Lung (tissue), 12 donors: ENCODE measurements around the gene ENPEP. TPM values are rescaled to one million over a fixed set of nuclear protein-coding genes. Genes with fewer than 3 reads are reported as not detected.
A peak's percentile ranks its signal among the peaks of the same experiment; 100 is the strongest.
"Not testable (repeated sequence)": the region's sequence is repeated elsewhere in the genome, so short reads cannot be mapped to it uniquely, and the experiment has no call there.

Experiments used
- ATAC-seq: fragments of 200-7000 bp; cut with Tn5 transposase; one replicate; pipeline ENCODE4 v1.9.1; 2020; ENCODE audit warnings: moderate number of reproducible peaks; ENCODE audit not compliant: insufficient read depth, low FRiP score
- DNase-seq, 3 donors: peaks; one replicate each; pipeline ENCODE4 v3.0.0-alpha.2; 2013 to 2017
- H3K27ac ChIP-seq, 2 donors: one replicate each; pipeline ENCODE4 v1.5.1; 2013; ENCODE audit warnings: mild to moderate bottlenecking in 2 of 2, moderate library complexity in 2 of 2, control low read depth in 1 of 2, inconsistent platforms in 1 of 2, low read depth in 1 of 2, low read length in 1 of 2
- H3K27me3 ChIP-seq, 3 donors: one replicate each; pipeline ENCODE4 v1.5.1; 2013; ENCODE audit warnings: low read length in 2 of 3; ENCODE audit not compliant: control insufficient read depth in 3 of 3, insufficient read depth in 3 of 3
- H3K36me3 ChIP-seq, 4 donors: one replicate each; pipeline ENCODE4 v1.5.1; 2013; ENCODE audit warnings: low read length in 4 of 4, mild to moderate bottlenecking in 1 of 4, moderate library complexity in 1 of 4; ENCODE audit not compliant: control insufficient read depth in 4 of 4, insufficient read depth in 4 of 4
- H3K4me1 ChIP-seq, 5 donors: one replicate each; pipeline ENCODE4 v1.5.1; 2013; ENCODE audit warnings: low read length in 5 of 5, mild to moderate bottlenecking in 2 of 5, moderate library complexity in 1 of 5; ENCODE audit not compliant: control insufficient read depth in 5 of 5, insufficient read depth in 5 of 5
- H3K4me3 ChIP-seq: one replicate; pipeline ENCODE4 v1.5.1; 2013; ENCODE audit warnings: mild to moderate bottlenecking, control low read depth, moderate library complexity
- H3K9ac ChIP-seq, 2 donors: one replicate each; pipeline ENCODE4 v1.5.1; 2013; ENCODE audit warnings: low read length in 2 of 2, control low read depth in 1 of 2; ENCODE audit not compliant: insufficient read depth in 1 of 2
- H3K9me3 ChIP-seq, 4 donors: one replicate each; pipeline ENCODE4 v1.5.1; 2013; ENCODE audit warnings: low read length in 3 of 4, mild to moderate bottlenecking in 1 of 4, moderate library complexity in 1 of 4; ENCODE audit not compliant: control insufficient read depth in 4 of 4, insufficient read depth in 3 of 4
- CTCF ChIP-seq: IDR thresholded peaks from 2 replicates; pipeline ENCODE4 v1.5.1; 2012; ENCODE audit warnings: mild to moderate bottlenecking; ENCODE audit errors: control extremely low read depth, extremely low read depth
- WGBS, 2 donors: extraction: QIAGEN DNeasy Blood & Tissue Kit; methylation state at CpG; one replicate each; pipeline ENCODE4 v1.1.7; 2013; 5-methylcytosine and 5-hydroxymethylcytosine counted together
- polyA plus RNA-seq, 2 donors: library from polyadenylated mRNA; stranded (reverse); fragments of 200-250 nt; gene quantifications; one replicate each; pipeline ENCODE4 v1.2.1, GENCODE V29; 2013
- total RNA-seq, 2 donors: library from RNA; depleted of rRNA in 1 of 2; stranded (reverse); fragments of >200 nt in 1 of 2; gene quantifications; one replicate each; pipeline ENCODE4 v1.2.1, GENCODE V29; 2014 to 2021
- donor health status: control.
- donor health status: control.
- donor health status: Bipolar disorder and iron deficiency.
- donor health status: healthy.
- donor health status: DM: yes; HTN: yes; CAD: no.

The ENPEP gene
- total and polyA plus RNA-seq, 4 donors, result 1.0 to 26.3 (median 3.6) TPM

GRCh38 chr4:110544594-110544993 lies 68.6 kb downstream of the ENPEP start:
- H3K9ac ChIP-seq, result no peak overlapping the region
- no peak for ATAC-seq
- H3K27ac ChIP-seq, result no peak overlapping the region
- no peaks in the 10 kb centered on the region for H3K27me3 ChIP-seq
- no peaks in the 10 kb centered on the region for H3K9me3 ChIP-seq
- DNase-seq, result peak in 1 of 3 donors; percentile 29
- no peak overlapping the region for H3K4me3 ChIP-seq
- H3K4me1 ChIP-seq, result peaks cover 0 to 4% (median 0%) of the 10 kb centered on the region in 5 donors
- H3K36me3 ChIP-seq, result no peaks in the 10 kb centered on the region
- no peak for TF ChIP-seq CTCF

GRCh38 chr4:110550260-110550659 lies 74.3 kb downstream of the ENPEP start:
- H3K4me3 ChIP-seq, result no peak overlapping the region
- WGBS, 2 donors, result 90 to 92% methylated on average over 1 of the region's 1 CpG
- no peaks in the 10 kb centered on the region for H3K27me3 ChIP-seq
- no peak overlapping the region for H3K9ac ChIP-seq
- DNase-seq (no peak), ATAC-seq (no peak)
- no peak for TF ChIP-seq CTCF
- no peaks in the 10 kb centered on the region for H3K4me1 ChIP-seq
- H3K9me3 ChIP-seq, result no peaks in the 10 kb centered on the region
- H3K27ac ChIP-seq, result no peak overlapping the region
- H3K36me3 ChIP-seq, result peaks cover 0 to 2% (median 0%) of the 10 kb centered on the region in 4 donors

GRCh38 chr4:110553197-110553596 lies 77.2 kb downstream of the ENPEP start:
- WGBS, 2 donors, result 76 to 81% methylated on average over 2 of the region's 2 CpGs
- H3K9ac ChIP-seq, result no peak overlapping the region
- no peak for TF ChIP-seq CTCF
- no peak for ATAC-seq
- H3K4me3 ChIP-seq, result no peak overlapping the region
- DNase-seq, result no peak
- H3K36me3 ChIP-seq, result peaks cover 0 to 5% (median 0%) of the 10 kb centered on the region in 4 donors
- no peaks in the 10 kb centered on the region for H3K4me1 ChIP-seq
- H3K27ac ChIP-seq, result no peak overlapping the region
- no peaks in the 10 kb centered on the region for H3K9me3 ChIP-seq
- H3K27me3 ChIP-seq, result no peaks in the 10 kb centered on the region

DNA sequence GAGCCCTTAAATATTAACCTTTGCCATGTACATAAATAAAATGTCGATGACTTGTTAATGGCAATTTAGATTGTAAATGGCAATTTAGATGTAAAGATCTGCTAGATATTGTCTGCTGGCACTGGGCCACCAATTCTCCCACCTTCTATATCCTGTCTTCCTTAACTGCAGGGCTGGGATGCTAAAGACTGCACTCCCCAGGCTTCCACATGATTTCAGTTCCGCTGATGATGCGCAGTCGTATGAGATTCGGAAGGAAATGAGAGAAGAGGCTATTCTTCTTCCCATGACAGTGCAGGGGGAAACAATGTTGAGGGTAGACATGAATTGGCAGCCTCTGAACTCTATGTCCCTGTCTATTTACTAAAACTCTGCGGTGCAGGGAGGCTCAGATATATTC lies 91.3 kb downstream of the ENPEP start:
- H3K4me1 ChIP-seq, result no peaks in the 10 kb centered on the region
- DNase-seq (peak in 1 of 3 donors; percentile 4), ATAC-seq (no peak)
- no peaks in the 10 kb centered on the region for H3K27me3 ChIP-seq
- no peak for TF ChIP-seq CTCF
- H3K9ac ChIP-seq, result no peak overlapping the region
- WGBS, 2 donors, result 82% methylated on average over 6 of the region's 6 CpGs
- peaks cover 0 to 3% (median 0%) of the 10 kb centered on the region in 4 donors for H3K9me3 ChIP-seq
- H3K4me3 ChIP-seq, result no peak overlapping the region
- H3K36me3 ChIP-seq, result no peaks in the 10 kb centered on the region
- no peak overlapping the region for H3K27ac ChIP-seq

GRCh38 chr4:110576696-110577095 lies 100.7 kb downstream of the ENPEP start:
- not testable (repeated sequence) for H3K4me1 ChIP-seq, H3K27ac ChIP-seq, H3K9me3 ChIP-seq, H3K27me3 ChIP-seq, H3K9ac ChIP-seq, H3K36me3 ChIP-seq, H3K4me3 ChIP-seq, ATAC-seq, DNase-seq
- 95 to 98% methylated on average over 2 of the region's 2 CpGs for WGBS, 2 donors
